ENCODE measurements around the gene KCNJ2.

DNA sequence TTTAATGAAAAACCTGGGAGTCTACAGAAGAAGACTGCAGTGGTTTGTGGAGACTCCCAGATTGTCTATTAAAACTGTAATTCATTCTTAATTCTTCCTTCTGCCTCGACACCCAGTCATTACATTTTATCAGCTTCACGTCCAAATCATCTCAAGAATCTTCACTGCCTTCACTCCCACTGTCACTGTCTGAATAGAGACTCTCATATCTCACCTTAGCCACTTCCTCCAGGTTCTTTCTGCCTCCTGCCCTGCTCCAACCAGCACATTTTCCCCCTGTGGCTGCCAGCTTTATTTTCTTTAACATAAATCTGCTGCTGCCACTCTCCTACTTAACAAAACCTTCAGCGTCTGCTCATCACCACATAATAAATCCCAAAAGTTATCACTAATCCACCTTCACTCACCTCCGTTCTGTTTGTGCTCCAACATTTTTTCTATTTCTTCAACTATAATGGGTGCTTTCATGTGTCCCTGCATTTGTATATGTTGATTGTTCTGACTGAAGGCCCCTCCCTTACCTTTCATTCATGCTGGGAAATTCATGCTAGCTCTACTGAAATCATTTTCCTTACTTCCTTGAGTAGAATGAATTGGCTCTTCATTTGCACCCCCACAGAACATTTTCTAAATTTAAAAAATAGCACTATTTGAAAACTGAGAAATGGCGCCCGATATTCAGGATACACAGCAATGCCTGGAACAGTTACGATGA, 38.9 kb downstream of the KCNJ2 start:
- no peak for TF ChIP-seq FOXM1 (IDR thresholded peaks at IDR 0.05; ENCODE audit: borderline replicate concordance, low read depth)
- TF ChIP-seq TAF1 (IDR thresholded peaks at IDR 0.05; ENCODE audit: low read depth): no peak
- no peak for TF ChIP-seq RAD21 (IDR thresholded peaks at IDR 0.05; ENCODE audit: low read depth)
- TF ChIP-seq, protein P1, sequence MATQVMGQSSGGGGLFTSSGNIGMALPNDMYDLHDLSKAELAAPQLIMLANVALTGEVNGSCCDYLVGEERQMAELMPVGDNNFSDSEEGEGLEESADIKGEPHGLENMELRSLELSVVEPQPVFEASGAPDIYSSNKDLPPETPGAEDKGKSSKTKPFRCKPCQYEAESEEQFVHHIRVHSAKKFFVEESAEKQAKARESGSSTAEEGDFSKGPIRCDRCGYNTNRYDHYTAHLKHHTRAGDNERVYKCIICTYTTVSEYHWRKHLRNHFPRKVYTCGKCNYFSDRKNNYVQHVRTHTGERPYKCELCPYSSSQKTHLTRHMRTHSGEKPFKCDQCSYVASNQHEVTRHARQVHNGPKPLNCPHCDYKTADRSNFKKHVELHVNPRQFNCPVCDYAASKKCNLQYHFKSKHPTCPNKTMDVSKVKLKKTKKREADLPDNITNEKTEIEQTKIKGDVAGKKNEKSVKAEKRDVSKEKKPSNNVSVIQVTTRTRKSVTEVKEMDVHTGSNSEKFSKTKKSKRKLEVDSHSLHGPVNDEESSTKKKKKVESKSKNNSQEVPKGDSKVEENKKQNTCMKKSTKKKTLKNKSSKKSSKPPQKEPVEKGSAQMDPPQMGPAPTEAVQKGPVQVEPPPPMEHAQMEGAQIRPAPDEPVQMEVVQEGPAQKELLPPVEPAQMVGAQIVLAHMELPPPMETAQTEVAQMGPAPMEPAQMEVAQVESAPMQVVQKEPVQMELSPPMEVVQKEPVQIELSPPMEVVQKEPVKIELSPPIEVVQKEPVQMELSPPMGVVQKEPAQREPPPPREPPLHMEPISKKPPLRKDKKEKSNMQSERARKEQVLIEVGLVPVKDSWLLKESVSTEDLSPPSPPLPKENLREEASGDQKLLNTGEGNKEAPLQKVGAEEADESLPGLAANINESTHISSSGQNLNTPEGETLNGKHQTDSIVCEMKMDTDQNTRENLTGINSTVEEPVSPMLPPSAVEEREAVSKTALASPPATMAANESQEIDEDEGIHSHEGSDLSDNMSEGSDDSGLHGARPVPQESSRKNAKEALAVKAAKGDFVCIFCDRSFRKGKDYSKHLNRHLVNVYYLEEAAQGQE (IDR thresholded peaks at IDR 0.05; ENCODE audit: low read depth): no peak
- no peak for TF ChIP-seq ZBTB7A (IDR thresholded peaks at IDR 0.05; ENCODE audit: low read depth)
- TF ChIP-seq CEBPB (IDR thresholded peaks at IDR 0.05): no peak
- no peak for TF ChIP-seq EGR1 (IDR thresholded peaks at IDR 0.05)
- TF ChIP-seq YY1 (IDR thresholded peaks at IDR 0.05; ENCODE audit: low read depth): no peak
- TF ChIP-seq, protein P2, sequence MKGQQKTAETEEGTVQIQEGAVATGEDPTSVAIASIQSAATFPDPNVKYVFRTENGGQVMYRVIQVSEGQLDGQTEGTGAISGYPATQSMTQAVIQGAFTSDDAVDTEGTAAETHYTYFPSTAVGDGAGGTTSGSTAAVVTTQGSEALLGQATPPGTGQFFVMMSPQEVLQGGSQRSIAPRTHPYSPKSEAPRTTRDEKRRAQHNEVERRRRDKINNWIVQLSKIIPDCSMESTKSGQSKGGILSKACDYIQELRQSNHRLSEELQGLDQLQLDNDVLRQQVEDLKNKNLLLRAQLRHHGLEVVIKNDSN (IDR thresholded peaks at IDR 0.05): no peak
- TF ChIP-seq NFIC (IDR thresholded peaks at IDR 0.05): no peak
